CD14-positive monocyte (primary cell): ENCODE data around the gene CEP89. TPM values are rescaled to one million over a fixed set of nuclear protein-coding genes. Genes with fewer than 3 reads are reported as not detected.

Experiments
- DNase-seq, 3 donors: peaks; one replicate each; pipeline ENCODE4 v3.0.0-alpha.2; 2011 to 2022
- H2AFZ ChIP-seq: 2 replicates; pipeline ENCODE4 v1.6.0; 2012; ENCODE audit warnings: mild to moderate bottlenecking, low read depth, low read length, inconsistent platforms; ENCODE audit not compliant: insufficient read depth, poor library complexity, severe bottlenecking
- H3K27ac ChIP-seq, 2 donors: 1 replicate in 1 of 2; 2 replicates in 1 of 2; pipeline ENCODE4 v1.5.1; 2012 to 2013; ENCODE audit warnings: low read length in 2 of 2, control low read depth in 1 of 2, inconsistent platforms in 1 of 2, low read depth in 1 of 2, mild to moderate bottlenecking in 1 of 2
- H3K27me3 ChIP-seq, 2 donors: one replicate each; pipeline versions ENCODE4 v1.6.0 to v1.6.1; 2011 to 2013; ENCODE audit warnings: low read length in 2 of 2; ENCODE audit not compliant: control insufficient read depth in 2 of 2, insufficient read depth in 2 of 2
- H3K36me3 ChIP-seq, 2 donors: replicated peaks in 1 of 2; 1 replicate in 1 of 2; 2 replicates in 1 of 2; pipeline versions ENCODE4 v1.5.1 to v1.6.1; 2012 to 2013; ENCODE audit warnings: low read length in 2 of 2, control low read depth in 1 of 2, inconsistent platforms in 1 of 2, mild to moderate bottlenecking in 1 of 2; ENCODE audit not compliant: insufficient read depth in 2 of 2, control insufficient read depth in 1 of 2
- H3K4me1 ChIP-seq, 2 donors: 1 replicate in 1 of 2; 2 replicates in 1 of 2; pipeline versions ENCODE4 v1.5.1 to v1.6.1; 2012 to 2013; ENCODE audit warnings: low read length in 2 of 2, control low read depth in 1 of 2, inconsistent platforms in 1 of 2, mild to moderate bottlenecking in 1 of 2, moderate library complexity in 1 of 2; ENCODE audit not compliant: insufficient read depth in 2 of 2, control insufficient read depth in 1 of 2
- H3K4me2 ChIP-seq: replicated peaks from 2 replicates; pipeline ENCODE3; 2012; ENCODE audit warnings: low read length, moderate library complexity, mild to moderate bottlenecking; ENCODE audit not compliant: poor library complexity, severe bottlenecking; ENCODE audit errors: extremely low read depth
- H3K4me3 ChIP-seq, 3 experiments: fragments of 200-600 bp in 1 of 3; sonication (generic) in 1 of 3; replicated peaks in 1 of 3; 1 replicate in 2 of 3; 2 replicates in 1 of 3; pipeline ENCODE4 v1.5.1; 2011 to 2013; ENCODE audit warnings: low read length in 3 of 3, mild to moderate bottlenecking in 3 of 3, control low read depth in 2 of 3, low read depth in 2 of 3, inconsistent platforms in 1 of 3, moderate library complexity in 1 of 3
- H3K79me2 ChIP-seq: 2 replicates; pipeline ENCODE4 v1.6.0; 2012; ENCODE audit warnings: mild to moderate bottlenecking, control low read depth, inconsistent platforms, low read length, moderate library complexity; ENCODE audit not compliant: insufficient read depth
- H3K9ac ChIP-seq: 2 replicates; pipeline ENCODE4 v1.6.0; 2017; ENCODE audit warnings: low read length, mild to moderate bottlenecking; ENCODE audit not compliant: insufficient read depth, poor library complexity, severe bottlenecking
- H3K9me3 ChIP-seq, 2 donors: replicated peaks in 1 of 2; 1 replicate in 1 of 2; 2 replicates in 1 of 2; pipeline versions ENCODE4 v1.5.1 to v1.6.1; 2012 to 2013; ENCODE audit warnings: low read length in 2 of 2, control low read depth in 1 of 2; ENCODE audit not compliant: control insufficient read depth in 1 of 2, insufficient read depth in 1 of 2
- H4K20me1 ChIP-seq: 2 replicates; pipeline ENCODE4 v1.6.0; 2012; ENCODE audit warnings: mild to moderate bottlenecking, low read length, control low read depth, moderate library complexity; ENCODE audit not compliant: insufficient read depth
- H3K27ac Mint-ChIP-seq, 7 donors: one replicate each; pipeline ENCODE4 v1.8.0; 2020; ENCODE audit warnings: mild to moderate bottlenecking in 7 of 7, mixed read lengths in 7 of 7, moderate library complexity in 6 of 7, inconsistent platforms in 2 of 7
- H3K27me3 Mint-ChIP-seq, 3 donors: one replicate each; pipeline ENCODE4 v1.8.0; 2021 to 2022; ENCODE audit warnings: low read depth in 3 of 3, mild to moderate bottlenecking in 3 of 3, mixed read lengths in 3 of 3, moderate library complexity in 3 of 3, inconsistent platforms in 1 of 3
- H3K36me3 Mint-ChIP-seq, 2 donors: one replicate each; pipeline ENCODE4 v1.8.0; 2020; ENCODE audit warnings: mixed read lengths in 2 of 2, inconsistent platforms in 1 of 2, mild to moderate bottlenecking in 1 of 2
- H3K4me1 Mint-ChIP-seq: one replicate; pipeline ENCODE4 v1.8.0; 2020; ENCODE audit warnings: mild to moderate bottlenecking, mixed read lengths
- H3K4me3 Mint-ChIP-seq, 2 donors: one replicate each; pipeline ENCODE4 v1.8.0; 2020; ENCODE audit warnings: mild to moderate bottlenecking in 2 of 2, mixed read lengths in 2 of 2, moderate library complexity in 1 of 2
- H3K9me3 Mint-ChIP-seq, 7 donors: one replicate each; pipeline ENCODE4 v1.8.0; 2020 to 2022; ENCODE audit warnings: mixed read lengths in 7 of 7, mild to moderate bottlenecking in 6 of 7, moderate library complexity in 6 of 7, inconsistent platforms in 2 of 7
- CTCF ChIP-seq: fragments of 200-600 bp; IDR thresholded peaks from one replicate; pipeline ENCODE4 v1.8.0; 2022; ENCODE audit warnings: antibody characterized with exemption, mild to moderate bottlenecking
- WGBS: methylation state at CpG from one replicate; pipeline ENCODE4 v1.1.5; 2013; ENCODE audit warnings: missing lambda C conversion rate; ENCODE audit not compliant: insufficient coverage; 5-methylcytosine and 5-hydroxymethylcytosine counted together
- intact Hi-C, 2 donors: fragments of 100-400 bp; cut with micrococcal nuclease; formaldehyde crosslinking; loops; one replicate each; pipeline versions ENCODE4 v1.15.0 to v1.15.1; 2023
- polyA plus RNA-seq, 3 donors: library from polyadenylated mRNA; depleted of rRNA in 1 of 3; unstranded in 2 of 3; stranded (reverse) in 1 of 3; fragments of 300-500 nt in 2 of 3; fragments of >200 nt in 1 of 3; fragmentation: Illumina TruSeq in 2 of 3; gene quantifications; 1 replicate in 2 of 3; 2 replicates in 1 of 3; pipeline ENCODE4 v1.2.3, GENCODE V29; 2012 to 2021

CEP89 gene
- polyA plus RNA-seq, 3 donors: 4.6 to 6.5 (median 4.7) TPM

- Histone ChIP-seq H3K4me2 (no peak overlapping the region), H3K27ac (no peak overlapping the region), H3K9ac (no peak overlapping the region), H3K36me3 (peaks cover 5 to 15% of the 10 kb centered on the region in 2 donors), H3K4me1 (no peaks in the 10 kb centered on the region), H2AFZ (no peak overlapping the region), H4K20me1 (no peaks in the 10 kb centered on the region), H3K9me3 (no peaks in the 10 kb centered on the region), H3K4me3 (no peak overlapping the region), H3K79me2 (no peaks in the 10 kb centered on the region), H3K27me3 (no peaks in the 10 kb centered on the region)
- Mint-ChIP-seq H3K4me1 (peaks cover 2% of the 10 kb centered on the region), H3K9me3 (peaks cover 0 to 7% (median 5%) of the 10 kb centered on the region in 7 donors), H3K27me3 (peaks cover 0 to 2% (median 0%) of the 10 kb centered on the region in 3 donors), H3K27ac (no peak overlapping the region), H3K36me3 (peaks cover 20 to 47% of the 10 kb centered on the region in 2 donors), H3K4me3 (no peak overlapping the region)
- intact Hi-C loops: no loop called here
- TF ChIP-seq CTCF: no peak
- DNase-seq: no peak
Measured at GRCh38 chr19:32909257-32909656, 62.5 kb downstream of the CEP89 start.

GRCh38 chr19:32908641-32909190 lies 63.0 kb downstream of the CEP89 start:
- TF ChIP-seq CTCF: no peak
- Histone ChIP-seq H3K27me3 (no peaks in the 10 kb centered on the region), H3K79me2 (no peaks in the 10 kb centered on the region), H3K27ac (no peak overlapping the region), H3K36me3 (peaks cover 0 to 14% of the 10 kb centered on the region in 2 donors), H2AFZ (no peak overlapping the region), H3K9me3 (no peaks in the 10 kb centered on the region), H3K4me3 (no peak overlapping the region), H4K20me1 (no peaks in the 10 kb centered on the region), H3K4me1 (no peaks in the 10 kb centered on the region), H3K4me2 (no peak overlapping the region), H3K9ac (no peak overlapping the region)
- Mint-ChIP-seq H3K9me3 (peaks cover 0 to 7% (median 5%) of the 10 kb centered on the region in 7 donors), H3K36me3 (peaks cover 20 to 44% of the 10 kb centered on the region in 2 donors), H3K27ac (no peak overlapping the region), H3K27me3 (peaks cover 0 to 2% (median 0%) of the 10 kb centered on the region in 3 donors), H3K4me1 (peaks cover 2% of the 10 kb centered on the region), H3K4me3 (no peak overlapping the region)
- intact Hi-C loops: no loop called here
- no peak for DNase-seq
- WGBS: 96% methylated on average over 7 of the region's 7 CpGs
